Trophoblast cell (in vitro differentiated cells and primary cell): ENCODE data around the gene RNF152.
"Not testable (repeated sequence)": the region's sequence is repeated elsewhere in the genome, so short reads cannot be mapped to it uniquely, and the experiment has no call there.

Source experiments
- DNase-seq, 2 donors: peaks; one replicate each; pipeline ENCODE4 v3.0.0-alpha.2; 2016
- H2AFZ ChIP-seq: 2 replicates; pipeline ENCODE4 v1.6.1; 2013; ENCODE audit warnings: low read length, moderate library complexity, mild to moderate bottlenecking; ENCODE audit not compliant: insufficient read depth, poor library complexity
- H2AK5ac ChIP-seq: 2 replicates; pipeline ENCODE4 v1.6.1; 2013; ENCODE audit warnings: mild to moderate bottlenecking, low read length
- H2BK120ac ChIP-seq: 2 replicates; pipeline ENCODE4 v1.6.1; 2013; ENCODE audit warnings: low read length, mild to moderate bottlenecking, moderate library complexity; ENCODE audit not compliant: insufficient read depth, poor library complexity
- H2BK12ac ChIP-seq: 2 replicates; pipeline ENCODE4 v1.6.1; 2013; ENCODE audit warnings: mild to moderate bottlenecking, low read length, moderate library complexity
- H2BK5ac ChIP-seq: 2 replicates; pipeline ENCODE4 v1.6.1; 2013; ENCODE audit warnings: low read length, low read depth, moderate library complexity, mild to moderate bottlenecking; ENCODE audit not compliant: poor library complexity
- H3K14ac ChIP-seq: 2 replicates; pipeline ENCODE4 v1.6.1; 2013; ENCODE audit warnings: mild to moderate bottlenecking, low read length
- H3K18ac ChIP-seq: 2 replicates; pipeline ENCODE4 v1.6.1; 2013; ENCODE audit warnings: mild to moderate bottlenecking, low read length
- H3K23ac ChIP-seq: 2 replicates; pipeline ENCODE4 v1.6.1; 2013; ENCODE audit warnings: low read length
- H3K27ac ChIP-seq: 2 replicates; pipeline ENCODE4 v1.5.1; 2013; ENCODE audit warnings: low read depth, mild to moderate bottlenecking, inconsistent platforms, low read length, moderate library complexity
- H3K27me3 ChIP-seq: 2 replicates; pipeline ENCODE4 v1.6.1; 2013; ENCODE audit warnings: inconsistent platforms, mild to moderate bottlenecking, low read length, moderate library complexity; ENCODE audit not compliant: insufficient read depth
- H3K36me3 ChIP-seq, 2 experiments: 1 replicate in 1 of 2; 2 replicates in 1 of 2; pipeline ENCODE4 v1.6.1; 2013; ENCODE audit warnings: low read length in 2 of 2, mild to moderate bottlenecking in 2 of 2, moderate library complexity in 1 of 2; ENCODE audit not compliant: insufficient read depth in 2 of 2, control insufficient read depth in 1 of 2
- H3K4ac ChIP-seq: 2 replicates; pipeline ENCODE4 v1.6.1; 2013; ENCODE audit warnings: low read depth, mild to moderate bottlenecking, low read length, moderate library complexity
- H3K4me1 ChIP-seq, 2 experiments: 1 replicate in 1 of 2; 2 replicates in 1 of 2; pipeline ENCODE4 v1.6.1; 2013; ENCODE audit warnings: low read length in 2 of 2, mild to moderate bottlenecking in 2 of 2, moderate library complexity in 1 of 2; ENCODE audit not compliant: insufficient read depth in 2 of 2, control insufficient read depth in 1 of 2
- H3K4me2 ChIP-seq: 2 replicates; pipeline ENCODE4 v1.6.1; 2013; ENCODE audit warnings: inconsistent platforms, mild to moderate bottlenecking, low read length, moderate library complexity
- H3K4me3 ChIP-seq: 2 replicates; pipeline ENCODE4 v1.5.1; 2013; ENCODE audit warnings: mild to moderate bottlenecking, low read depth, low read length, inconsistent platforms
- H3K79me1 ChIP-seq: one replicate; pipeline ENCODE4 v1.6.1; 2013; ENCODE audit warnings: low read length
- H3K79me2 ChIP-seq: 2 replicates; pipeline ENCODE4 v1.6.1; 2013; ENCODE audit warnings: low read length, mild to moderate bottlenecking; ENCODE audit not compliant: control insufficient read depth, insufficient read depth, poor library complexity
- H3K9ac ChIP-seq: 2 replicates; pipeline ENCODE4 v1.6.1; 2013; ENCODE audit warnings: mild to moderate bottlenecking, low read length
- H3K9me3 ChIP-seq: 2 replicates; pipeline ENCODE4 v1.6.1; 2013; ENCODE audit warnings: low read depth, mild to moderate bottlenecking, control low read depth, inconsistent platforms, low read length; ENCODE audit not compliant: insufficient read depth
- H4K12ac ChIP-seq: 2 replicates; pipeline ENCODE4 v1.6.1; 2013; ENCODE audit warnings: low read depth, mild to moderate bottlenecking, low read length, moderate library complexity
- H4K8ac ChIP-seq: 2 replicates; pipeline ENCODE4 v1.6.1; 2013; ENCODE audit warnings: low read depth, mild to moderate bottlenecking, low read length, moderate library complexity
- H4K91ac ChIP-seq: one replicate; pipeline ENCODE4 v1.6.1; 2013; ENCODE audit warnings: low read depth, mild to moderate bottlenecking, low read length, moderate library complexity
- WGBS: extraction: QIAGEN DNeasy Blood & Tissue Kit; methylation state at CpG from one replicate; pipeline ENCODE4 v1.1.7; 2013; ENCODE audit warnings: missing lambda C conversion rate; ENCODE audit not compliant: insufficient read length, insufficient coverage; ENCODE audit errors: extremely low coverage; 5-methylcytosine and 5-hydroxymethylcytosine counted together

The RNF152 gene

GRCh38 chr18:61797696-61798590, 94.9 kb downstream of the RNF152 start:
- Histone ChIP-seq H3K14ac (no peak overlapping the region), H3K23ac (no peak overlapping the region), H3K27ac (no peak overlapping the region), H2BK12ac (no peak overlapping the region), H3K79me1 (no peaks in the 10 kb centered on the region), H3K4me2 (no peak overlapping the region), H3K4me3 (no peak overlapping the region), H3K79me2 (no peaks in the 10 kb centered on the region), H4K91ac (no peak overlapping the region), H3K27me3 (no peaks in the 10 kb centered on the region), H4K8ac (no peak overlapping the region), H2BK120ac (no peak overlapping the region), H2AK5ac (no peak overlapping the region), H3K36me3 (no peaks in the 10 kb centered on the region), H2AFZ (no peak overlapping the region), H3K4me1 (no peaks in the 10 kb centered on the region), H3K18ac (no peak overlapping the region), H3K9ac (no peak overlapping the region), H2BK5ac (no peak overlapping the region), H3K9me3 (no peaks in the 10 kb centered on the region), H3K4ac (no peak overlapping the region), H4K12ac (no peak overlapping the region)
- no CpG with 5 or more reads among the region's 6 CpGs for WGBS
- no peak for DNase-seq

- no peak overlapping the region for H4K12ac ChIP-seq
- H3K79me2 ChIP-seq: no peaks in the 10 kb centered on the region
- H2AFZ ChIP-seq: no peak overlapping the region
- no peak overlapping the region for H2BK12ac ChIP-seq
- H3K9me3 ChIP-seq: no peaks in the 10 kb centered on the region
- H4K8ac ChIP-seq: no peak overlapping the region
- H3K27me3 ChIP-seq: no peaks in the 10 kb centered on the region
- H3K23ac ChIP-seq: no peak overlapping the region
- no peak overlapping the region for H3K18ac ChIP-seq
- H2AK5ac ChIP-seq: no peak overlapping the region
- H2BK120ac ChIP-seq: no peak overlapping the region
- H2BK5ac ChIP-seq: no peak overlapping the region
- no peak overlapping the region for H3K9ac ChIP-seq
- no peak overlapping the region for H3K4me2 ChIP-seq
- no peaks in the 10 kb centered on the region for H3K36me3 ChIP-seq
- H4K91ac ChIP-seq: no peak overlapping the region
- H3K79me1 ChIP-seq: no peaks in the 10 kb centered on the region
- H3K27ac ChIP-seq: no peak overlapping the region
- no peak overlapping the region for H3K14ac ChIP-seq
- no peak for DNase-seq
- WGBS: no CpG with 5 or more reads among the region's 3 CpGs
- H3K4ac ChIP-seq: no peak overlapping the region
- H3K4me3 ChIP-seq: no peak overlapping the region
- peaks cover 0 to 1% of the 10 kb centered on the region in 2 experiments for H3K4me1 ChIP-seq
Measured at GRCh38 chr18:61791031-61791430, 101.8 kb downstream of the RNF152 start.

GRCh38 chr18:61787011-61787670, 105.7 kb downstream of the RNF152 start:
- H2BK12ac ChIP-seq, H3K9ac ChIP-seq, H3K27ac ChIP-seq, H2AK5ac ChIP-seq, H3K4me1 ChIP-seq, H3K9me3 ChIP-seq, H2AFZ ChIP-seq, H2BK120ac ChIP-seq, H3K4me2 ChIP-seq, H4K8ac ChIP-seq, H4K12ac ChIP-seq, DNase-seq, H2BK5ac ChIP-seq, H3K14ac ChIP-seq, H3K4ac ChIP-seq, H3K79me2 ChIP-seq, H3K23ac ChIP-seq, H3K18ac ChIP-seq, H3K4me3 ChIP-seq, H3K36me3 ChIP-seq, H3K79me1 ChIP-seq, H3K27me3 ChIP-seq, H4K91ac ChIP-seq: not testable (repeated sequence)
- no CpG with 5 or more reads among the region's 1 CpG for WGBS

- H4K91ac ChIP-seq: no peak overlapping the region
- no peak overlapping the region for H3K14ac ChIP-seq
- H3K9me3 ChIP-seq: no peaks in the 10 kb centered on the region
- no peaks in the 10 kb centered on the region for H3K4me1 ChIP-seq
- H2AK5ac ChIP-seq: no peak overlapping the region
- no peak overlapping the region for H4K12ac ChIP-seq
- H3K4me3 ChIP-seq: no peak overlapping the region
- no peak overlapping the region for H2BK5ac ChIP-seq
- H3K79me2 ChIP-seq: no peaks in the 10 kb centered on the region
- no peaks in the 10 kb centered on the region for H3K36me3 ChIP-seq
- WGBS: no CpG with 5 or more reads among the region's 3 CpGs
- H3K18ac ChIP-seq: no peak overlapping the region
- no peak overlapping the region for H4K8ac ChIP-seq
- no peaks in the 10 kb centered on the region for H3K27me3 ChIP-seq
- no peak overlapping the region for H2BK12ac ChIP-seq
- H3K4me2 ChIP-seq: no peak overlapping the region
- no peak overlapping the region for H3K4ac ChIP-seq
- no peak for DNase-seq
- no peak overlapping the region for H3K9ac ChIP-seq
- no peak overlapping the region for H3K27ac ChIP-seq
- no peak overlapping the region for H2AFZ ChIP-seq
- H3K79me1 ChIP-seq: no peaks in the 10 kb centered on the region
- H2BK120ac ChIP-seq: no peak overlapping the region
- H3K23ac ChIP-seq: no peak overlapping the region
Measured at GRCh38 chr18:61785588-61785987, 107.2 kb downstream of the RNF152 start.
